GM15510 (cell line): Measurements from ENCODE around the gene ANKRD34A.

Experiments used
- POLR2A ChIP-seq: IDR thresholded peaks from 3 replicates; pipeline ENCODE4 v1.6.1; 2011; ENCODE audit warnings: borderline replicate concordance; ENCODE audit not compliant: insufficient read length; ENCODE audit errors: extremely low read depth

The ANKRD34A gene

GRCh38 chr1:145917595-145917994 is 46.8 kb downstream of the ANKRD34A start:
- TF ChIP-seq POLR2A, result no peak

- TF ChIP-seq POLR2A, result no peak
Observed at GRCh38 chr1:145916745-145917144, 47.6 kb downstream of the ANKRD34A start.

GRCh38 chr1:145912128-145912641 is 52.2 kb downstream of the ANKRD34A start:
- TF ChIP-seq POLR2A, result no peak
